Uterus (tissue), 4 donors: Measurements from ENCODE around the gene STAC2. TPM values are rescaled to one million over a fixed set of nuclear protein-coding genes. Genes with fewer than 3 reads are reported as not detected.

Source experiments
- DNase-seq, 2 donors: peaks; one replicate each; pipeline ENCODE4 v3.0.0-alpha.2; 2019 to 2020
- H3K27ac ChIP-seq, 2 donors: fragments of 200-600 bp; sonication (generic); 1 replicate in 1 of 2; 2 replicates in 1 of 2; pipeline ENCODE4 v1.5.1; 2016 to 2018
- H3K27me3 ChIP-seq, 2 donors: fragments of 200-600 bp; sonication (generic); one replicate each; pipeline ENCODE4 v1.5.1; 2018 to 2019; ENCODE audit warnings: control low read depth in 1 of 2
- H3K36me3 ChIP-seq, 2 donors: fragments of 200-600 bp; sonication (generic); one replicate each; pipeline ENCODE4 v1.5.1; 2019; ENCODE audit warnings: control low read depth in 1 of 2
- H3K4me1 ChIP-seq, 2 donors: fragments of 200-600 bp; sonication (generic); one replicate each; pipeline ENCODE4 v1.5.1; 2018 to 2019; ENCODE audit warnings: control low read depth in 1 of 2
- H3K4me3 ChIP-seq, 2 donors: fragments of 200-600 bp; sonication (generic); 1 replicate in 1 of 2; 2 replicates in 1 of 2; pipeline ENCODE4 v1.5.1; 2018 to 2019; ENCODE audit warnings: mild to moderate bottlenecking in 1 of 2
- H3K9me3 ChIP-seq, 2 donors: fragments of 200-600 bp; sonication (generic); one replicate each; pipeline ENCODE4 v1.5.1; 2019; ENCODE audit warnings: control low read depth in 1 of 2
- CTCF ChIP-seq, 4 experiments: fragments of 200-600 bp in 2 of 4; fragments of 450-650 bp in 2 of 4; sonication (generic) in 2 of 4; IDR thresholded peaks; one replicate each; pipeline ENCODE4 v1.5.1; 2016 to 2019; ENCODE audit warnings: antibody characterized with exemption in 4 of 4, mild to moderate bottlenecking in 2 of 4, moderate library complexity in 1 of 4
- POLR2A ChIP-seq, 2 donors: fragments of 450-650 bp; IDR thresholded peaks; one replicate each; pipeline ENCODE4 v1.6.1; 2016; ENCODE audit warnings: antibody characterized with exemption in 2 of 2, mild to moderate bottlenecking in 1 of 2, moderate library complexity in 1 of 2
- intact Hi-C: fragments of 100-400 bp; cut with DNase I; formaldehyde crosslinking; loops from one replicate; pipeline ENCODE4 v1.15.1; 2023; ENCODE audit warnings: low total_unique reads
- total RNA-seq, 4 donors: library from RNA; depleted of rRNA in 3 of 4; stranded (reverse); fragments of >200 nt in 3 of 4; gene quantifications; one replicate each; pipeline versions ENCODE4 v1.1.0 to v1.2.4, GENCODE V29; 2014 to 2023
- donor health status: DM: yes; HTN: yes; CAD: no.

STAC2 gene
- total RNA-seq, 4 donors from 2014 or later = 0.59 to 14.4 (median 1.1) TPM

GRCh38 chr17:39191750-39192510, 33.8 kb downstream of the STAC2 start:
- Histone ChIP-seq H3K4me1 (peaks cover 0 to 16% of the 10 kb centered on the region in 2 donors), H3K9me3 (no peaks in the 10 kb centered on the region), H3K4me3 (no peak overlapping the region), H3K36me3 (no peaks in the 10 kb centered on the region), H3K27ac (no peak overlapping the region), H3K27me3 (no peaks in the 10 kb centered on the region)
- TF ChIP-seq CTCF (IDR thresholded peaks at IDR 0.05) (no peak), POLR2A (IDR thresholded peaks at IDR 0.05) (no peak)
- no peak for DNase-seq
- intact Hi-C loops = no loop called here

GRCh38 chr17:39187152-39187830, 38.5 kb downstream of the STAC2 start:
- Histone ChIP-seq H3K9me3 (no peaks in the 10 kb centered on the region), H3K4me1 (no peaks in the 10 kb centered on the region), H3K4me3 (no peak overlapping the region), H3K36me3 (no peaks in the 10 kb centered on the region), H3K27me3 (no peaks in the 10 kb centered on the region), H3K27ac (no peak overlapping the region)
- no peak for DNase-seq
- intact Hi-C loops = no loop called here
- TF ChIP-seq POLR2A (IDR thresholded peaks at IDR 0.05) (no peak), CTCF (IDR thresholded peaks at IDR 0.05) (no peak)

DNA sequence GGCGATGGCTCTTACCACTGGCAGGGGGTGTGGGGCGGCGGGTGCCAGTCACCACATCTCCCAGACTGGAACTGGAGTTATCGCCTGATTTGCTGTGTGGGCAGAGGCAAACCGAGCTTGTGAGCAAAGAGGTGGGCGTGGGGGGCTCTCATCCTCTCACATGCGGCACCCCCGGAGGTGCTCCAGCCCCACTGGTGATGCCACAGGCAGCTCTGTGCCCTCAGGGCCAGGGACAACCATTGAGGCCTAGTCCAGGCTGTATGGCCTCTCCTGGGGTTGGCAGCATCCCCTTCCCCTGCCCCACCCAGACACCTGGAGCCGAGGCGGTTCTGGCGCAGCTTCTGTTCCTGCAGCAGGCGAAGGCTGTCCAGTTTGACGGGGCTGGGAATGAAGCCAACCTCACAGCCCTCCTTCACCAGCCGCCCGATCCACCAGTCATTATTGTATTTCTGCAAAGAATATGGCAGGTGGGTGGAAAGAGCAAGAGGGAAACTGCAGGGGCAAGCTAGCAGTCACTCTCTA, 39.2 kb downstream of the STAC2 start:
- H3K4me3 ChIP-seq = no peak overlapping the region
- no peaks in the 10 kb centered on the region for H3K9me3 ChIP-seq
- TF ChIP-seq CTCF (IDR thresholded peaks at IDR 0.05) (no peak), POLR2A (IDR thresholded peaks at IDR 0.05) (no peak)
- no peak overlapping the region for H3K27ac ChIP-seq
- no peaks in the 10 kb centered on the region for H3K36me3 ChIP-seq
- intact Hi-C loops = no loop called here
- H3K27me3 ChIP-seq = no peaks in the 10 kb centered on the region
- no peaks in the 10 kb centered on the region for H3K4me1 ChIP-seq
- DNase-seq = no peak

DNA sequence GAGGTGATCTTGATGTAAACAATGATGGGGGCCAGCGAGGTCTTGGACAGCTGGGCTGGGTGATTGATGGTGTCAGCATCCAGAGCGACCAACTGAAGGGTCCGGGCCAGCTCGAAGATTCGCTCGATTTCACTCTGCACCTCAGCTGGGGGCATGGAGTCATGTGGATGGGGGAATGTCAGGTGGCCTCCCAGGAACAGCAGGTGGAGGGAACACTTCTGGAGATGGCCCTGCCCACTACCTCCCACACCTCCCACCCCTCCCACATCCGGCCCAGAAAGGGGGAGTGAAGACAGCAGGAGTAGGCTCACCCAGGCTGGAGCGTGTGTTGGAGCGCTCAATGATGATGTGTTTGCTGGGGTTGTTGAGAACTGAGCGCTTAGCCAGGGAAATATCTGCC, 42.0 kb downstream of the STAC2 start:
- no peak overlapping the region for H3K4me3 ChIP-seq
- no peaks in the 10 kb centered on the region for H3K27me3 ChIP-seq
- DNase-seq = no peak
- H3K27ac ChIP-seq = no peak overlapping the region
- no peaks in the 10 kb centered on the region for H3K4me1 ChIP-seq
- no peaks in the 10 kb centered on the region for H3K36me3 ChIP-seq
- TF ChIP-seq POLR2A (IDR thresholded peaks at IDR 0.05) (no peak), CTCF (IDR thresholded peaks at IDR 0.05) (no peak)
- intact Hi-C loops = no loop called here
- no peaks in the 10 kb centered on the region for H3K9me3 ChIP-seq

DNA sequence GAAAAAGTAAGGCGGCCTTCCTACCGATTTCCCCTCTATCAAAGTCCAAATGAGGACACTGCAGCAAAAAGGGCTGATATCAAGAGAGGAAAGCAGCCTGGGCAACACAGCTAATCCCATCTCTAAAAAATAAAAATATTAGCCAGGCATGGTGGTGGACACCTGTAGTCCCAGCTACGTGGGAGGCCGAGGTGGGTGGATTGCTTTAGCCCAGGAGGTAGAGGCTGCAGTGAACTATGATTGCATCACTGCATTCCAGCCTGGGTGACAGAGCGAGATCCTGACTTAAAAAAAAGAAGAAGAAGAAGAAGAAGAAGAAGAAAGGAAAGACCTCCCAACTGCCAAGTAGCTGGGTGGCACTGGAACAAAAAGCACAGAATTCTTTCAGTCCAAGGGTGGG, 42.7 kb downstream of the STAC2 start:
- H3K27me3 ChIP-seq = no peaks in the 10 kb centered on the region
- no peaks in the 10 kb centered on the region for H3K9me3 ChIP-seq
- no peaks in the 10 kb centered on the region for H3K4me1 ChIP-seq
- H3K4me3 ChIP-seq = no peak overlapping the region
- no peak for DNase-seq
- TF ChIP-seq CTCF (IDR thresholded peaks at IDR 0.05) (no peak), POLR2A (IDR thresholded peaks at IDR 0.05) (no peak)
- H3K36me3 ChIP-seq = no peaks in the 10 kb centered on the region
- H3K27ac ChIP-seq = no peak overlapping the region
- intact Hi-C loops = no loop called here
